K562 (cell line): ENCODE results near the gene KRTAP1-3. TPM values are rescaled to one million over a fixed set of nuclear protein-coding genes. Genes with fewer than 3 reads are reported as not detected.

Experiments used
- ATAC-seq: fragments of 200-7000 bp; cut with Tn5 transposase; 3 replicates; pipeline ENCODE4 v1.9.1; 2020; ENCODE audit warnings: moderate library complexity
- BruUV-seq: library from RNA; stranded (reverse); fragments of 400-500 nt; replicated peaks from 2 replicates; lab custom pipeline; 2021; lab: Mats Ljungman, UMichigan
- CTCF ChIA-PET: fragments of 300-600 bp; formaldehyde crosslinking; extraction: SDS; loops from one replicate; lab custom pipeline; 2021; ENCODE audit warnings: low intra/inter-chr PET ratio; lab: Yijun Ruan, JAX
- POLR2A ChIA-PET: fragments of 300-600, 350-650 bp; sonication (Branson Sonifier 250); formaldehyde crosslinking; extraction: SDS; loops from one replicate; lab custom pipeline; 2021; ENCODE audit warnings: antibody characterized with exemption, inconsistent platforms; lab: Yijun Ruan, JAX
- DNase-seq, 4 experiments: peaks; one replicate each; pipeline versions ENCODE4 v3.0.0 to v3.0.0-alpha.2; 2011 to 2018; ENCODE audit warnings: low spot score in 3 of 4, mixed read lengths in 3 of 4; ENCODE audit errors: extremely low read depth in 1 of 4
- FAIRE-seq: peaks from 2 replicates; lab custom pipeline; 2011; peaks lifted over from hg19 to GRCh38; lab: Jason Lieb, UNC
- H2AFZ ChIP-seq: 2 replicates; pipeline ENCODE4 v1.6.0; 2011; ENCODE audit warnings: low read depth, low read length, control low read depth, inconsistent platforms
- H3K27ac ChIP-seq: fragments of 200-600 bp; 3 replicates; pipeline ENCODE4 v1.8.0; 2011; ENCODE audit warnings: low read depth, mild to moderate bottlenecking, control low read depth, inconsistent platforms, low read length, moderate library complexity, mixed read lengths; ENCODE audit errors: extremely low read depth
- H3K27me3 ChIP-seq, 2 experiments: fragments of 300-600 bp in 1 of 2; 2 replicates in 1 of 2; 3 replicates in 1 of 2; pipeline versions ENCODE4 v1.6.0 to v1.8.0; 2011; ENCODE audit warnings: inconsistent platforms in 2 of 2, low read length in 2 of 2, mild to moderate bottlenecking in 1 of 2, mixed read lengths in 1 of 2, moderate library complexity in 1 of 2; ENCODE audit not compliant: control insufficient read depth in 2 of 2, insufficient read depth in 2 of 2
- H3K36me3 ChIP-seq: fragments of 300-600 bp; 3 replicates; pipeline ENCODE4 v1.8.0; 2011; ENCODE audit warnings: mild to moderate bottlenecking, low read length, inconsistent platforms; ENCODE audit not compliant: control insufficient read depth, insufficient read depth
- H3K4me1 ChIP-seq, 2 experiments: fragments of 200-600 bp in 1 of 2; replicated peaks in 1 of 2; 2 replicates in 1 of 2; 3 replicates in 1 of 2; pipeline versions ENCODE4 v1.5.1 to v1.8.0; 2011; ENCODE audit warnings: inconsistent platforms in 2 of 2, low read length in 2 of 2, mild to moderate bottlenecking in 1 of 2, mixed read lengths in 1 of 2, moderate library complexity in 1 of 2; ENCODE audit not compliant: control insufficient read depth in 2 of 2, insufficient read depth in 2 of 2
- H3K4me2 ChIP-seq: 2 replicates; pipeline ENCODE4 v1.6.1; 2011; ENCODE audit warnings: low read length, control low read depth, inconsistent platforms, mixed read lengths; ENCODE audit not compliant: insufficient read depth
- H3K4me3 ChIP-seq: fragments of 200-600 bp; sonication (generic), shearing (Covaris generic); 2 replicates; pipeline ENCODE4 v1.5.1; 2016; ENCODE audit warnings: control low read depth, inconsistent platforms
- H3K79me2 ChIP-seq: fragments of 200-600 bp; 3 replicates; pipeline ENCODE4 v1.8.0; 2011; ENCODE audit warnings: low read length, inconsistent platforms; ENCODE audit not compliant: control insufficient read depth, insufficient read depth
- H3K9ac ChIP-seq, 2 experiments: 2 replicates each; pipeline versions ENCODE4 v1.6.0 to v1.6.1; 2011; ENCODE audit warnings: low read depth in 2 of 2, low read length in 2 of 2, control low read depth in 1 of 2, inconsistent platforms in 1 of 2, mild to moderate bottlenecking in 1 of 2, mixed read lengths in 1 of 2; ENCODE audit not compliant: insufficient read depth in 1 of 2
- H3K9me1 ChIP-seq: one replicate; pipeline ENCODE4 v1.6.0; 2011; ENCODE audit warnings: inconsistent platforms, mild to moderate bottlenecking, low read length, moderate library complexity; ENCODE audit not compliant: control insufficient read depth, insufficient read depth
- H3K9me3 ChIP-seq: replicated peaks from 2 replicates; pipeline ENCODE4 v1.5.1; 2011; ENCODE audit warnings: low read depth, low read length, inconsistent platforms; ENCODE audit not compliant: control insufficient read depth, insufficient read depth
- H4K20me1 ChIP-seq: replicated peaks from 2 replicates; pipeline ENCODE4 v1.6.1; 2011; ENCODE audit warnings: low read length, inconsistent platforms, mixed read lengths; ENCODE audit not compliant: control insufficient read depth, insufficient read depth
- ARID3B ChIP-seq: fragments of 250-450 bp; sonication (Bioruptor Pico); IDR thresholded peaks from 2 replicates; pipeline ENCODE4 v1.4.0; 2020; ENCODE audit warnings: borderline replicate concordance
- ARID4B ChIP-seq: sonication (generic); formaldehyde crosslinking; IDR thresholded peaks from 2 replicates; pipeline ENCODE4 v1.8.0; 2022; ENCODE audit warnings: mild to moderate bottlenecking, missing genetic modification reagents
- ARNT ChIP-seq, 2 experiments: fragments of 450-650 bp; IDR thresholded peaks; 2 replicates each; pipeline ENCODE4 v1.6.1; 2016; ENCODE audit warnings: mild to moderate bottlenecking in 1 of 2
- BMI1 ChIP-seq: fragments of 150-350 bp; IDR thresholded peaks from 2 replicates; pipeline ENCODE4 v1.6.1; 2014; ENCODE audit warnings: low read length
- EP300 ChIP-seq: IDR thresholded peaks from 2 replicates; pipeline ENCODE4 v1.6.1; 2012; ENCODE audit warnings: low read length, improper control_type of control experiment
- MLLT1 ChIP-seq, 2 experiments: fragments of 450-650 bp; IDR thresholded peaks; 2 replicates each; pipeline ENCODE4 v1.6.1; 2016
- MYC ChIP-seq, 2 experiments: fragments of 250-450 bp in 1 of 2; sonication (Bioruptor Pico) in 1 of 2; IDR thresholded peaks; 2 replicates each; pipeline versions ENCODE4 v1.5.1 to v1.6.1; 2012 to 2021; ENCODE audit warnings: low read depth in 2 of 2, borderline replicate concordance in 1 of 2, improper control_type of control experiment in 1 of 2, low read length in 1 of 2, mild to moderate bottlenecking in 1 of 2, moderate library complexity in 1 of 2
- NONO ChIP-seq, 2 experiments: fragments of 200-400 bp in 1 of 2; fragments of 450-650 bp in 1 of 2; formaldehyde crosslinking in 1 of 2; IDR thresholded peaks; 2 replicates each; pipeline ENCODE4 v1.6.1; 2017; ENCODE audit warnings: low read depth in 2 of 2, mild to moderate bottlenecking in 2 of 2, moderate library complexity in 2 of 2, low read length in 1 of 2
- NR2F6 ChIP-seq: fragments of 450-650 bp; formaldehyde crosslinking; IDR thresholded peaks from 2 replicates; pipeline ENCODE4 v1.4.0; 2020; ENCODE audit warnings: mild to moderate bottlenecking
- SIX5 ChIP-seq, 2 experiments: IDR thresholded peaks; 2 replicates each; pipeline ENCODE4 v1.6.1; 2011; ENCODE audit warnings: low read length in 2 of 2, borderline replicate concordance in 1 of 2, low read depth in 1 of 2, mild to moderate bottlenecking in 1 of 2, moderate library complexity in 1 of 2; ENCODE audit not compliant: insufficient read depth in 1 of 2
- TAF9B ChIP-seq: fragments of 450-650 bp; IDR thresholded peaks from 2 replicates; pipeline ENCODE4 v1.6.1; 2018; ENCODE audit warnings: mild to moderate bottlenecking; ENCODE audit not compliant: partially characterized antibody
- U2AF2 ChIP-seq: fragments of 200-400 bp; formaldehyde crosslinking; optimal IDR thresholded peaks from 2 replicates; pipeline ENCODE3; 2017; ENCODE audit warnings: low read depth, mild to moderate bottlenecking, low read length
- WGBS: fragments of 100-300 bp; shearing (Covaris generic); methylation state at CpG from one replicate; pipeline ENCODE4 v1.1.6; 2016; ENCODE audit warnings: low coverage, mixed read lengths; ENCODE audit not compliant: insufficient coverage; ENCODE audit errors: missing lambda C conversion rate; 5-methylcytosine and 5-hydroxymethylcytosine counted together
- in situ Hi-C: fragments of 300-500 bp; cut with MboI; formaldehyde crosslinking; loops from 4 replicates; pipeline ENCODE4 v1.15.0; 2018; ENCODE audit warnings: inconsistent platforms, mixed read lengths
- intact Hi-C: fragments of 100-400 bp; cut with micrococcal nuclease; formaldehyde crosslinking; loops from 2 replicates; pipeline ENCODE4 v1.14.2; 2022
- polyA plus RNA-seq, 8 experiments: library from polyadenylated mRNA; depleted of rRNA in 4 of 8; stranded (reverse) in 5 of 8; unstranded in 3 of 8; fragments of >200 nt; fragmentation: Nextera tagmentation in 2 of 8; fragmentation: Illumina TruSeq in 1 of 8; extraction: Ambion mirVana in 2 of 8; extraction: Trizol in 1 of 8; gene quantifications; 2 replicates each; pipeline versions ENCODE4 v1.2.1 to v1.2.3, GENCODE V29; 2011 to 2014; ENCODE audit warnings: inconsistent platforms in 1 of 8, missing spikeins in 1 of 8
- total RNA-seq, 7 experiments: library from RNA; depleted of rRNA in 6 of 7; stranded (reverse); fragments of >200 nt in 6 of 7; fragmentation: Illumina TruSeq in 2 of 7; extraction: Trizol in 2 of 7; gene quantifications; 2 replicates each; pipeline versions ENCODE4 v1.2.1 to v1.2.3, GENCODE V29; 2011 to 2021; ENCODE audit warnings: low replicate concordance in 1 of 7

KRTAP1-3 gene
- total and polyA plus RNA-seq, 9 of the 15 experiments (the other 6 are each of a cell fraction or from before 2014, with no cell fraction given), result not detected

GRCh38 chr17:41067281-41067680 is 32.6 kb upstream of the KRTAP1-3 start (continued):
- TF ChIP-seq U2AF2 (no peak), ARNT (IDR thresholded peaks at IDR 0.05) (no peak), BMI1 (no peak), SIX5 (IDR thresholded peaks at IDR 0.05; ENCODE audit: borderline replicate concordance in 1 of 2, insufficient read depth in 1 of 2, low read depth in 1 of 2, low read length in 2 of 2) (no peak), NONO (IDR thresholded peaks at IDR 0.05; ENCODE audit: low read depth in 2 of 2, low read length in 1 of 2) (no peak)

DNA sequence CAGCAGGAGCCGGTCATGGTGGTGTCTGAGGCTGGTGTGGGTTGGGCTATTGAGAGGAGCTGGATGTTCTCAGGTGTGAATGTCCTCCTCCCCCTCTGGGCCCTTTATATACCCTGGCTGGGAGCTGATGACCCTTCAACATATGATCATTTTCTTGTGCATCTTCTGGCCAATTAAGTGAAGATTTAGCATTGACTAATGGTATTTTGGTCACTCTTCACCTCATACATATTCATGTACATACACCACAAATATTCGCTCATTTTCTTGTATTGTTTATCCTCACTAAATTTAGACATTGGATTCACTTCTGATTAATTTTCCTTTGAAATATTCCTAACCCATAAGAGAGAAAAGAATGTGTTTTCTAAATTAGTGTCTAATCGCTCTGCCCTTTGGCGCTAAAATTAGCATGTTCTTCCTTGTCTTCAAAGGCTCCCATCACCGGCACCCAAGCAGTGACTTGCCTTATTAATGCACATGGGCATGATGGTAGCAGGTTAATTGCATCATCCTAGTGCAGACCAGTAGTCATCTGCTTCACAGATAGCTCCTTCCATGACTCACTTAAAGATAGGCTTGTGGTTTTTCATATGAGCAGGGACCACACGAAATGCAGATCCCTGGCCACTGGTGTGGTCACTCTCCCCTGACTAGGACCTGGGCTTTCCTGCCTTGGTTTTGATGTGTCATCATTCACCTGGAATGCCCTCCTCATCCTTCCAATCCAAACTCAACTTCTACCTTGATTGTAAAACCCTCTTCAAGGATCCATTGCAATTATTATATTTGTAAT is 31.4 kb upstream of the KRTAP1-3 start, which contains the start of gene KRTAP2-4:
Gene KRTAP2-4, minus strand, starts transcription at position 51 of the 796 bp plus-strand sequence. Its CDS starts 34 bp downstream, at position 17.
- DNase-seq (peak; percentile 9 to 23 (median 11)), ATAC-seq (peak; percentile 76), FAIRE-seq (peak; percentile 76)
- Histone ChIP-seq H3K27me3 (no peaks in the 10 kb centered on the region; a peak in 1 of 5 replicates), H3K4me2 (no peak within 1 kb of the TSS), H3K36me3 (no peaks in the 10 kb centered on the region), H3K4me3 (no peak within 1 kb of the TSS), H3K9me3 (no peaks in the 10 kb centered on the region), H3K9me1 (no peaks in the 10 kb centered on the region), H2AFZ (no peak within 1 kb of the TSS), H3K27ac (no peak within 1 kb of the TSS), H4K20me1 (no peaks in the 10 kb centered on the region), H3K79me2 (no peaks in the 10 kb centered on the region), H3K4me1 (peaks cover 0 to 5% of the 10 kb centered on the region in 2 experiments; a peak in 2 of 5 replicates), H3K9ac (no peak within 1 kb of the TSS)
- no TSS peak for BruUV-seq
- CTCF ChIA-PET, result no interaction called here
- in situ Hi-C loops, result no loop called here
- 0% methylated on average over 5 of the region's 6 CpGs for WGBS
- POLR2A ChIA-PET, result no interaction called here
- intact Hi-C loops, result no loop called here
- TF ChIP-seq ARID4B (CRISPR knock-in tag) (no peak), EP300 (peak; percentile 56), MLLT1 (IDR thresholded peaks at IDR 0.05) (peak in 1 of 2 experiments; percentile 67; a peak in 1 of 4 replicates), ARID3B (CRISPR knock-in tag) (no peak), TAF9B (no peak), NR2F6 (CRISPR knock-in tag) (no peak), MYC (IDR thresholded peaks at IDR 0.05; ENCODE audit: low read depth, low read length) (peak; percentile 73), MYC (CRISPR knock-in tag; IDR thresholded peaks at IDR 0.05; ENCODE audit: borderline replicate concordance, low read depth) (no peak)
